ENCODE data around the gene BCL3. TPM values are rescaled to one million over a fixed set of nuclear protein-coding genes. Genes with fewer than 3 reads are reported as not detected.

Gene BCL3
- total and polyA plus RNA-seq, 2 of the 13 experiments (the other 11 are each of a cell fraction or from before 2014, with no cell fraction given), result 2.3 to 4.0 TPM

DNA sequence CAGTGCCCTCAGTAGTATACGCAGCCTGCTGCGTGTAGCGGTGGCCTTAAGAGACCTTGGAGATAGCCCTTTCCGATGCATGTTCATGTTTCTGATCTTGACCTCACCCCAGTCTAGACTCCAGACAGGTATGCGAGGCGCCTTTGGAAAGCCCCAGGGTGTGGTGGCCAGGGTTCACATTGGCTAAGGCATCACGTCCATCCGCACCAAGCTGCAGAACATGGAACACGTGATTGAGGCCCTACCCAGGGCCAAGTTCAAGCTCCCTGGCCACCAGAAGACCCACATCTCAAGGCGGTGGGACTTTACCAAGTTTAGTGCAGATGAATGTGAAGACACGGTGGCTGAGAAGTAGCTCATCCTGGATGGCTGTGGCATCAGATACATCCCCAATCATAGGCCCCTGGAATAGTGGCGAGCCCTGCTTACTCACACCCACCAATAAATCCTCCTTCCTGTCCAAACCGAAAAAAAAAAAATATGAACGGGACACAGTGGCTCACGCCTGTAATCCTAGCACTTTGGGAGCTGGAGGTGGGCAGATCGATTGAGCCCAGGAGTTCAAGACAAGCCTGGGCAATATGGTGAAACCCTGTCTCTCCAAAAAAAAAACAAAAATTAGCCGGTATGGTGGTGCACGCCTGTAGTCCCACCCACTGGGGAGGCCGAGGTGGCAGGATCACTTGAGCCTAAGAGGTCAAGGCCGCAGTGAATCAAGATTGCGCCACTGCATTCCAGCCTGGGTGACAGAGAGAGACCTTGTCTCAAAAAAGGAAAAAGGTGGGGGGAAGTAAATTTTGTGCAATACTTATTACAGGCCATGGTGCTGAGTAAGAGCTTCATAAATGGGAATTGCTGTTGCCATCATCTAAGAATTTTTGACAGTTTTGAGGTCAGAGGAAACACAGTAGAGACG lies 16.8 kb downstream of the BCL3 start (continued):
- TF ChIP-seq MIXL1 (CRISPR knock-in tag; IDR thresholded peaks at IDR 0.05) (peak; percentile 57; the same call in 1 of the 2 replicates), TRIM24 (CRISPR knock-in tag; IDR thresholded peaks at IDR 0.05) (peak; percentile 90), TARDBP (CRISPR knock-in tag; IDR thresholded peaks at IDR 0.05) (0 out of 2 replicates have a peak, but pooled peaks have one; percentile 63), SOX6 (IDR thresholded peaks at IDR 0.05) (no peak), SOX6 (CRISPR knock-in tag; IDR thresholded peaks at IDR 0.05) (peak; percentile 76), FOXA1 (IDR thresholded peaks at IDR 0.05) (no peak), FOXA1 (CRISPR knock-in tag; IDR thresholded peaks at IDR 0.05) (peak; percentile 64), NFIC (IDR thresholded peaks at IDR 0.05; ENCODE audit: low read length) (0 out of 2 replicates have a peak, but pooled peaks have one; percentile 49), KAT8 (CRISPR knock-in tag; IDR thresholded peaks at IDR 0.05) (peak; percentile 44; the same call in 1 of the 2 replicates), U2AF2 (IDR thresholded peaks at IDR 0.05; ENCODE audit: low read depth, low read length) (no peak), MIER3 (CRISPR knock-in tag; IDR thresholded peaks at IDR 0.05; ENCODE audit: borderline replicate concordance) (0 out of 2 replicates have a peak, but pooled peaks have one; percentile 55), CHD4 (IDR thresholded peaks at IDR 0.05; ENCODE audit: borderline replicate concordance, low read length) (peak; percentile 58; the same call in 1 of the 2 replicates), CREM (IDR thresholded peaks at IDR 0.05) (peak; percentile 57), CREM (CRISPR knock-in tag; IDR thresholded peaks at IDR 0.05) (no peak), RBFOX2 (IDR thresholded peaks at IDR 0.05; ENCODE audit: low read depth, low read length) (no peak)
- TF ChIP-seq, protein P1, sequence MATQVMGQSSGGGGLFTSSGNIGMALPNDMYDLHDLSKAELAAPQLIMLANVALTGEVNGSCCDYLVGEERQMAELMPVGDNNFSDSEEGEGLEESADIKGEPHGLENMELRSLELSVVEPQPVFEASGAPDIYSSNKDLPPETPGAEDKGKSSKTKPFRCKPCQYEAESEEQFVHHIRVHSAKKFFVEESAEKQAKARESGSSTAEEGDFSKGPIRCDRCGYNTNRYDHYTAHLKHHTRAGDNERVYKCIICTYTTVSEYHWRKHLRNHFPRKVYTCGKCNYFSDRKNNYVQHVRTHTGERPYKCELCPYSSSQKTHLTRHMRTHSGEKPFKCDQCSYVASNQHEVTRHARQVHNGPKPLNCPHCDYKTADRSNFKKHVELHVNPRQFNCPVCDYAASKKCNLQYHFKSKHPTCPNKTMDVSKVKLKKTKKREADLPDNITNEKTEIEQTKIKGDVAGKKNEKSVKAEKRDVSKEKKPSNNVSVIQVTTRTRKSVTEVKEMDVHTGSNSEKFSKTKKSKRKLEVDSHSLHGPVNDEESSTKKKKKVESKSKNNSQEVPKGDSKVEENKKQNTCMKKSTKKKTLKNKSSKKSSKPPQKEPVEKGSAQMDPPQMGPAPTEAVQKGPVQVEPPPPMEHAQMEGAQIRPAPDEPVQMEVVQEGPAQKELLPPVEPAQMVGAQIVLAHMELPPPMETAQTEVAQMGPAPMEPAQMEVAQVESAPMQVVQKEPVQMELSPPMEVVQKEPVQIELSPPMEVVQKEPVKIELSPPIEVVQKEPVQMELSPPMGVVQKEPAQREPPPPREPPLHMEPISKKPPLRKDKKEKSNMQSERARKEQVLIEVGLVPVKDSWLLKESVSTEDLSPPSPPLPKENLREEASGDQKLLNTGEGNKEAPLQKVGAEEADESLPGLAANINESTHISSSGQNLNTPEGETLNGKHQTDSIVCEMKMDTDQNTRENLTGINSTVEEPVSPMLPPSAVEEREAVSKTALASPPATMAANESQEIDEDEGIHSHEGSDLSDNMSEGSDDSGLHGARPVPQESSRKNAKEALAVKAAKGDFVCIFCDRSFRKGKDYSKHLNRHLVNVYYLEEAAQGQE (IDR thresholded peaks at IDR 0.05; ENCODE audit: borderline replicate concordance in 1 of 2, low read depth in 1 of 2, low read length in 2 of 2), result peak in 1 of 2 experiments; percentile 45; a peak in 1 of 4 replicates
- TF ChIP-seq, protein P2, sequence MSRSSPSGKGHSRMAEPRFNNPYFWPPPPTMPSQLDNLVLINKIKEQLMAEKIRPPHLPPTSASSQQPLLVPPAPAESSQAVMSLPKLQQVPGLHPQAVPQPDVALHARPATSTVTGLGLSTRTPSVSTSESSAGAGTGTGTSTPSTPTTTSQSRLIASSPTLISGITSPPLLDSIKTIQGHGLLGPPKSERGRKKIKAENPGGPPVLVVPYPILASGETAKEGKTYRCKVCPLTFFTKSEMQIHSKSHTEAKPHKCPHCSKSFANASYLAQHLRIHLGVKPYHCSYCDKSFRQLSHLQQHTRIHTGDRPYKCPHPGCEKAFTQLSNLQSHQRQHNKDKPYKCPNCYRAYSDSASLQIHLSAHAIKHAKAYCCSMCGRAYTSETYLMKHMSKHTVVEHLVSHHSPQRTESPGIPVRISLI (CRISPR knock-in tag; IDR thresholded peaks at IDR 0.05; ENCODE audit: borderline replicate concordance), result peak; percentile 88; the same call in 1 of the 2 replicates
- TF ChIP-seq, protein P3, sequence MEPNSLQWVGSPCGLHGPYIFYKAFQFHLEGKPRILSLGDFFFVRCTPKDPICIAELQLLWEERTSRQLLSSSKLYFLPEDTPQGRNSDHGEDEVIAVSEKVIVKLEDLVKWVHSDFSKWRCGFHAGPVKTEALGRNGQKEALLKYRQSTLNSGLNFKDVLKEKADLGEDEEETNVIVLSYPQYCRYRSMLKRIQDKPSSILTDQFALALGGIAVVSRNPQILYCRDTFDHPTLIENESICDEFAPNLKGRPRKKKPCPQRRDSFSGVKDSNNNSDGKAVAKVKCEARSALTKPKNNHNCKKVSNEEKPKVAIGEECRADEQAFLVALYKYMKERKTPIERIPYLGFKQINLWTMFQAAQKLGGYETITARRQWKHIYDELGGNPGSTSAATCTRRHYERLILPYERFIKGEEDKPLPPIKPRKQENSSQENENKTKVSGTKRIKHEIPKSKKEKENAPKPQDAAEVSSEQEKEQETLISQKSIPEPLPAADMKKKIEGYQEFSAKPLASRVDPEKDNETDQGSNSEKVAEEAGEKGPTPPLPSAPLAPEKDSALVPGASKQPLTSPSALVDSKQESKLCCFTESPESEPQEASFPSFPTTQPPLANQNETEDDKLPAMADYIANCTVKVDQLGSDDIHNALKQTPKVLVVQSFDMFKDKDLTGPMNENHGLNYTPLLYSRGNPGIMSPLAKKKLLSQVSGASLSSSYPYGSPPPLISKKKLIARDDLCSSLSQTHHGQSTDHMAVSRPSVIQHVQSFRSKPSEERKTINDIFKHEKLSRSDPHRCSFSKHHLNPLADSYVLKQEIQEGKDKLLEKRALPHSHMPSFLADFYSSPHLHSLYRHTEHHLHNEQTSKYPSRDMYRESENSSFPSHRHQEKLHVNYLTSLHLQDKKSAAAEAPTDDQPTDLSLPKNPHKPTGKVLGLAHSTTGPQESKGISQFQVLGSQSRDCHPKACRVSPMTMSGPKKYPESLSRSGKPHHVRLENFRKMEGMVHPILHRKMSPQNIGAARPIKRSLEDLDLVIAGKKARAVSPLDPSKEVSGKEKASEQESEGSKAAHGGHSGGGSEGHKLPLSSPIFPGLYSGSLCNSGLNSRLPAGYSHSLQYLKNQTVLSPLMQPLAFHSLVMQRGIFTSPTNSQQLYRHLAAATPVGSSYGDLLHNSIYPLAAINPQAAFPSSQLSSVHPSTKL (CRISPR knock-in tag; IDR thresholded peaks at IDR 0.05), result peak; percentile 79
- TF ChIP-seq, protein P4, sequence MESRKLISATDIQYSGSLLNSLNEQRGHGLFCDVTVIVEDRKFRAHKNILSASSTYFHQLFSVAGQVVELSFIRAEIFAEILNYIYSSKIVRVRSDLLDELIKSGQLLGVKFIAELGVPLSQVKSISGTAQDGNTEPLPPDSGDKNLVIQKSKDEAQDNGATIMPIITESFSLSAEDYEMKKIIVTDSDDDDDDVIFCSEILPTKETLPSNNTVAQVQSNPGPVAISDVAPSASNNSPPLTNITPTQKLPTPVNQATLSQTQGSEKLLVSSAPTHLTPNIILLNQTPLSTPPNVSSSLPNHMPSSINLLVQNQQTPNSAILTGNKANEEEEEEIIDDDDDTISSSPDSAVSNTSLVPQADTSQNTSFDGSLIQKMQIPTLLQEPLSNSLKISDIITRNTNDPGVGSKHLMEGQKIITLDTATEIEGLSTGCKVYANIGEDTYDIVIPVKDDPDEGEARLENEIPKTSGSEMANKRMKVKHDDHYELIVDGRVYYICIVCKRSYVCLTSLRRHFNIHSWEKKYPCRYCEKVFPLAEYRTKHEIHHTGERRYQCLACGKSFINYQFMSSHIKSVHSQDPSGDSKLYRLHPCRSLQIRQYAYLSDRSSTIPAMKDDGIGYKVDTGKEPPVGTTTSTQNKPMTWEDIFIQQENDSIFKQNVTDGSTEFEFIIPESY (CRISPR knock-in tag; IDR thresholded peaks at IDR 0.05), result peak; percentile 80
